IMR-90 (cell line): ENCODE measurements around the gene PPP1R9A. TPM values are rescaled to one million over a fixed set of nuclear protein-coding genes. Genes with fewer than 3 reads are reported as not detected.

ENCODE experiments used
- ATAC-seq: fragments of 200-7000 bp; cut with Tn5 transposase; 2 replicates; pipeline ENCODE4 v1.9.1; 2020; ENCODE audit warnings: low read depth, mild to moderate bottlenecking, moderate library complexity
- BruUV-seq: library from RNA; stranded (reverse); fragments of 400-500 nt; replicated peaks from 2 replicates; lab custom pipeline; 2021; lab: Mats Ljungman, UMichigan
- CTCF ChIA-PET: fragments of 300-600 bp; formaldehyde crosslinking; extraction: SDS; loops from one replicate; lab custom pipeline; 2021; ENCODE audit warnings: antibody characterized with exemption; lab: Yijun Ruan, JAX
- POLR2A ChIA-PET: fragments of 300-600 bp; sonication (Branson Sonifier 250); formaldehyde crosslinking; loops from one replicate; lab custom pipeline; 2022; ENCODE audit warnings: antibody characterized with exemption; ENCODE audit not compliant: unreplicated experiment; lab: Charles Lee
- DNase-seq: peaks from one replicate; pipeline ENCODE4 v3.0.0; 2013
- H2AFZ ChIP-seq: replicated peaks from 2 replicates; pipeline ENCODE3; 2013; ENCODE audit warnings: low read length, mild to moderate bottlenecking; ENCODE audit not compliant: poor library complexity
- H2AK5ac ChIP-seq: 2 replicates; pipeline ENCODE4 v1.6.1; 2013; ENCODE audit warnings: low read depth, low read length, inconsistent platforms
- H2AK9ac ChIP-seq: replicated peaks from 2 replicates; pipeline ENCODE3; 2013; ENCODE audit warnings: mild to moderate bottlenecking, low read depth, low read length, moderate library complexity; ENCODE audit not compliant: poor library complexity
- H2BK120ac ChIP-seq: 2 replicates; pipeline ENCODE4 v1.6.1; 2013; ENCODE audit warnings: low read depth, low read length, inconsistent platforms
- H2BK15ac ChIP-seq: 3 replicates; pipeline ENCODE4 v1.6.1; 2013; ENCODE audit warnings: low read depth, low read length, inconsistent platforms
- H2BK20ac ChIP-seq: 2 replicates; pipeline ENCODE4 v1.6.1; 2013; ENCODE audit warnings: low read depth, mild to moderate bottlenecking, inconsistent platforms, low read length, moderate library complexity
- H2BK5ac ChIP-seq: 2 replicates; pipeline ENCODE4 v1.6.1; 2013; ENCODE audit warnings: mild to moderate bottlenecking, low read depth, low read length, inconsistent platforms; ENCODE audit not compliant: poor library complexity, severe bottlenecking
- H3K14ac ChIP-seq: replicated peaks from 2 replicates; pipeline ENCODE4 v1.6.1; 2013; ENCODE audit warnings: low read depth, low read length, inconsistent platforms
- H3K18ac ChIP-seq: 2 replicates; pipeline ENCODE4 v1.6.1; 2013; ENCODE audit warnings: low read depth, low read length, control low read depth
- H3K23ac ChIP-seq: 2 replicates; pipeline ENCODE4 v1.6.1; 2013; ENCODE audit warnings: low read depth, low read length, inconsistent platforms
- H3K27ac ChIP-seq: 2 replicates; pipeline ENCODE4 v1.5.1; 2013; ENCODE audit warnings: mild to moderate bottlenecking, control low read depth, low read length; ENCODE audit not compliant: insufficient read depth
- H3K27me3 ChIP-seq: 2 replicates; pipeline ENCODE4 v1.6.1; 2013; ENCODE audit warnings: low read length; ENCODE audit not compliant: control insufficient read depth, insufficient read depth
- H3K36me3 ChIP-seq: 2 replicates; pipeline ENCODE4 v1.6.1; 2013; ENCODE audit warnings: low read length, mixed read lengths; ENCODE audit not compliant: control insufficient read depth, insufficient read depth
- H3K4ac ChIP-seq: 2 replicates; pipeline ENCODE4 v1.6.1; 2013; ENCODE audit warnings: low read depth, low read length, inconsistent platforms
- H3K4me1 ChIP-seq: 2 replicates; pipeline ENCODE4 v1.6.1; 2013; ENCODE audit warnings: low read length, mixed read lengths; ENCODE audit not compliant: control insufficient read depth, insufficient read depth
- H3K4me2 ChIP-seq: 2 replicates; pipeline ENCODE4 v1.6.1; 2013; ENCODE audit warnings: low read depth, mild to moderate bottlenecking, control low read depth, low read length, moderate library complexity
- H3K4me3 ChIP-seq: 2 replicates; pipeline ENCODE4 v1.5.1; 2013; ENCODE audit warnings: low read depth, mild to moderate bottlenecking, control low read depth, low read length, moderate library complexity; ENCODE audit not compliant: insufficient read depth
- H3K56ac ChIP-seq: 2 replicates; pipeline ENCODE4 v1.6.1; 2013; ENCODE audit warnings: low read length, inconsistent platforms; ENCODE audit not compliant: insufficient read depth; ENCODE audit errors: extremely low read depth
- H3K79me1 ChIP-seq, 2 experiments: 2 replicates each; pipeline ENCODE4 v1.6.1; 2013; ENCODE audit warnings: low read length in 2 of 2, inconsistent platforms in 1 of 2, low read depth in 1 of 2
- H3K9ac ChIP-seq: 2 replicates; pipeline ENCODE4 v1.6.1; 2013; ENCODE audit warnings: low read depth, low read length, control low read depth
- H3K9me1 ChIP-seq: 2 replicates; pipeline ENCODE4 v1.6.1; 2013; ENCODE audit warnings: low read length, inconsistent platforms; ENCODE audit not compliant: insufficient read depth
- H3K9me3 ChIP-seq: 2 replicates; pipeline ENCODE4 v1.6.1; 2013; ENCODE audit warnings: low read length; ENCODE audit not compliant: control insufficient read depth, insufficient read depth
- H4K20me1 ChIP-seq: 2 replicates; pipeline ENCODE4 v1.6.1; 2013; ENCODE audit warnings: low read length, inconsistent platforms; ENCODE audit not compliant: insufficient read depth
- H4K5ac ChIP-seq: 2 replicates; pipeline ENCODE4 v1.6.1; 2013; ENCODE audit warnings: mild to moderate bottlenecking, low read depth, low read length, control low read depth
- H4K8ac ChIP-seq, 2 experiments: 2 replicates each; pipeline ENCODE4 v1.6.1; 2013; ENCODE audit warnings: low read depth in 2 of 2, low read length in 2 of 2, control low read depth in 1 of 2, inconsistent platforms in 1 of 2
- H4K91ac ChIP-seq: 2 replicates; pipeline ENCODE4 v1.6.1; 2013; ENCODE audit warnings: low read depth, low read length, inconsistent platforms; ENCODE audit not compliant: insufficient read depth
- BHLHE40 ChIP-seq: fragments of 150-350 bp; IDR thresholded peaks from 2 replicates; pipeline ENCODE4 v1.6.1; 2016; ENCODE audit warnings: mild to moderate bottlenecking, low read depth, low read length
- CEBPB ChIP-seq: IDR thresholded peaks from 2 replicates; pipeline ENCODE4 v1.6.1; 2012; ENCODE audit warnings: low read depth, low read length, improper control_type of control experiment
- CHD1 ChIP-seq: IDR thresholded peaks from 2 replicates; pipeline ENCODE4 v1.6.1; 2012; ENCODE audit warnings: low read depth, low read length, improper control_type of control experiment
- FOS ChIP-seq: fragments of 150-350 bp; IDR thresholded peaks from 2 replicates; pipeline ENCODE4 v1.6.1; 2016; ENCODE audit warnings: low read depth, low read length
- MAFK ChIP-seq: IDR thresholded peaks from 2 replicates; pipeline ENCODE4 v1.6.1; 2012; ENCODE audit warnings: low read depth, low read length, improper control_type of control experiment
- MAZ ChIP-seq: IDR thresholded peaks from 2 replicates; pipeline ENCODE4 v1.6.1; 2012; ENCODE audit warnings: low read depth, mild to moderate bottlenecking, low read length, improper control_type of control experiment, moderate library complexity, borderline replicate concordance
- MXI1 ChIP-seq: IDR thresholded peaks from 2 replicates; pipeline ENCODE4 v1.6.1; 2012; ENCODE audit warnings: low read depth, mild to moderate bottlenecking, low read length, moderate library complexity, borderline replicate concordance
- NFE2L2 ChIP-seq: fragments of 150-350 bp; IDR thresholded peaks from 2 replicates; pipeline ENCODE4 v1.6.1; 2016; ENCODE audit warnings: low read depth, mild to moderate bottlenecking, low read length
- POLR2A ChIP-seq: IDR thresholded peaks from 2 replicates; pipeline ENCODE4 v1.6.1; 2012; ENCODE audit warnings: mild to moderate bottlenecking, low read depth, low read length
- RAD21 ChIP-seq: IDR thresholded peaks from 2 replicates; pipeline ENCODE4 v1.6.1; 2012; ENCODE audit warnings: low read length, improper control_type of control experiment
- RCOR1 ChIP-seq: IDR thresholded peaks from 2 replicates; pipeline ENCODE4 v1.6.1; 2012; ENCODE audit warnings: mild to moderate bottlenecking, low read length, improper control_type of control experiment; ENCODE audit not compliant: insufficient replicate concordance
- RFX5 ChIP-seq: IDR thresholded peaks from 2 replicates; pipeline ENCODE4 v1.8.0; 2012; ENCODE audit warnings: low read depth, mild to moderate bottlenecking, low read length, moderate library complexity
- SMC3 ChIP-seq: fragments of 150-350 bp; IDR thresholded peaks from 2 replicates; pipeline ENCODE4 v1.6.1; 2016; ENCODE audit warnings: low read depth, mild to moderate bottlenecking, antibody characterized with exemption, low read length, moderate library complexity
- dilution Hi-C: fragments of 300-500 bp; cut with HindIII; formaldehyde crosslinking; loops from one replicate; pipeline ENCODE4 v1.14.3; 2018; ENCODE audit warnings: low sequenced_read_pairs; ENCODE audit not compliant: unreplicated experiment
- in situ Hi-C: fragments of 300-500 bp; cut with MboI; formaldehyde crosslinking; loops from 3 replicates; pipeline ENCODE4 v1.14.3; 2019; ENCODE audit warnings: low sequenced_read_pairs, inconsistent platforms, mixed read lengths
- intact Hi-C: fragments of 100-400 bp; cut with micrococcal nuclease; formaldehyde crosslinking; loops from 2 replicates; pipeline ENCODE4 v1.10.0; 2022
- polyA plus RNA-seq, 3 experiments: library from polyadenylated mRNA; depleted of rRNA; stranded (reverse); fragments of >200 nt; gene quantifications; 2 replicates each; pipeline ENCODE4 v1.2.3, GENCODE V29; 2012; ENCODE audit warnings: low replicate concordance in 1 of 3
- total RNA-seq: library from RNA; depleted of rRNA; stranded (reverse); fragments of >200 nt; gene quantifications from 2 replicates; pipeline ENCODE4 v1.2.3, GENCODE V29; 2012
- TF ChIP-seq, protein P1 (sequence below): fragments of 150-350 bp; IDR thresholded peaks from 2 replicates; pipeline ENCODE4 v1.6.1; 2016; ENCODE audit warnings: low read depth, mild to moderate bottlenecking, low read length, moderate library complexity, borderline replicate concordance
- TF ChIP-seq, protein P2 (sequence below): conservative IDR thresholded peaks from 2 replicates; pipeline ENCODE4 v1.5.1; 2012; ENCODE audit warnings: mild to moderate bottlenecking, low read depth, low read length, improper control_type of control experiment
- TF ChIP-seq, protein P3 (sequence below): fragments of 150-350 bp; IDR thresholded peaks from 2 replicates; pipeline ENCODE4 v1.6.1; 2017; ENCODE audit warnings: mild to moderate bottlenecking, antibody characterized with exemption, low read length, low read depth

The PPP1R9A gene
- total and polyA plus RNA-seq, 2 of the 4 experiments (the other 2 are of a cell fraction), result not detected

DNA sequence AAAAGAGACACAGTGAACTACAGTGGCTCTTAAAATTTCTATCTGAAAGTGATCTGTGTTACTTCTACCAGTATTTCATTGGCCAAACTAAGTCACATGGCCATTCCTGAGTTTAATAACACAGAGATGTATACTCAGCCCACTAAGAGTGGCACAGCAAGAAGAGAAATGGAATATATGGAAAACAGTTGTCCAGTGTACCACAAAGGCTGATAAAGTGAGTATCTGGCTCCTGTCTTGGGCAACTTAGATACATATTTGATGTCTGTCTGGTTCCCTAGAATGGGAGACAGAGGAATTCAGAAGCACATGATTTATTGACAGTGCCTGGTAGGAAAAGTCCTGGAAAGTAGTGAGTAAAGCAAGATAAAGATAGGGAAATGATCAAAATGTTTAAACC, 427.1 kb downstream of the PPP1R9A start:
- no peak overlapping the region for H2BK20ac ChIP-seq
- H3K27me3 ChIP-seq, result no peaks in the 10 kb centered on the region
- no peaks in the 10 kb centered on the region for H3K79me1 ChIP-seq
- no peak overlapping the region for H3K27ac ChIP-seq
- H2BK5ac ChIP-seq, result no peak overlapping the region
- H3K4me1 ChIP-seq, result no peaks in the 10 kb centered on the region
- H3K18ac ChIP-seq, result no peak overlapping the region
- H3K9ac ChIP-seq, result no peak overlapping the region
- BruUV-seq, result no TSS peak
- no peak for ATAC-seq
- H4K5ac ChIP-seq, result no peak overlapping the region
- no peak overlapping the region for H2BK15ac ChIP-seq
- H4K91ac ChIP-seq, result no peak overlapping the region
- dilution Hi-C loops, result no loop called here
- H4K20me1 ChIP-seq, result no peaks in the 10 kb centered on the region
- DNase-seq, result no peak
- H3K23ac ChIP-seq, result no peak overlapping the region
- no peak for TF ChIP-seq NFE2L2
- no peak for TF ChIP-seq CHD1
- no peak for TF ChIP-seq CEBPB
- TF ChIP-seq RCOR1, result no peak
- TF ChIP-seq, protein P1, sequence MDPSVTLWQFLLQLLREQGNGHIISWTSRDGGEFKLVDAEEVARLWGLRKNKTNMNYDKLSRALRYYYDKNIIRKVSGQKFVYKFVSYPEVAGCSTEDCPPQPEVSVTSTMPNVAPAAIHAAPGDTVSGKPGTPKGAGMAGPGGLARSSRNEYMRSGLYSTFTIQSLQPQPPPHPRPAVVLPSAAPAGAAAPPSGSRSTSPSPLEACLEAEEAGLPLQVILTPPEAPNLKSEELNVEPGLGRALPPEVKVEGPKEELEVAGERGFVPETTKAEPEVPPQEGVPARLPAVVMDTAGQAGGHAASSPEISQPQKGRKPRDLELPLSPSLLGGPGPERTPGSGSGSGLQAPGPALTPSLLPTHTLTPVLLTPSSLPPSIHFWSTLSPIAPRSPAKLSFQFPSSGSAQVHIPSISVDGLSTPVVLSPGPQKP, result no peak
- TF ChIP-seq, protein P2, sequence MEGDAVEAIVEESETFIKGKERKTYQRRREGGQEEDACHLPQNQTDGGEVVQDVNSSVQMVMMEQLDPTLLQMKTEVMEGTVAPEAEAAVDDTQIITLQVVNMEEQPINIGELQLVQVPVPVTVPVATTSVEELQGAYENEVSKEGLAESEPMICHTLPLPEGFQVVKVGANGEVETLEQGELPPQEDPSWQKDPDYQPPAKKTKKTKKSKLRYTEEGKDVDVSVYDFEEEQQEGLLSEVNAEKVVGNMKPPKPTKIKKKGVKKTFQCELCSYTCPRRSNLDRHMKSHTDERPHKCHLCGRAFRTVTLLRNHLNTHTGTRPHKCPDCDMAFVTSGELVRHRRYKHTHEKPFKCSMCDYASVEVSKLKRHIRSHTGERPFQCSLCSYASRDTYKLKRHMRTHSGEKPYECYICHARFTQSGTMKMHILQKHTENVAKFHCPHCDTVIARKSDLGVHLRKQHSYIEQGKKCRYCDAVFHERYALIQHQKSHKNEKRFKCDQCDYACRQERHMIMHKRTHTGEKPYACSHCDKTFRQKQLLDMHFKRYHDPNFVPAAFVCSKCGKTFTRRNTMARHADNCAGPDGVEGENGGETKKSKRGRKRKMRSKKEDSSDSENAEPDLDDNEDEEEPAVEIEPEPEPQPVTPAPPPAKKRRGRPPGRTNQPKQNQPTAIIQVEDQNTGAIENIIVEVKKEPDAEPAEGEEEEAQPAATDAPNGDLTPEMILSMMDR, result no peak
- TF ChIP-seq RFX5, result no peak
- no peak for TF ChIP-seq MAFK
- TF ChIP-seq BHLHE40, result no peak
- no peak for TF ChIP-seq FOS
- no peak for TF ChIP-seq MAZ
- TF ChIP-seq, protein P3, sequence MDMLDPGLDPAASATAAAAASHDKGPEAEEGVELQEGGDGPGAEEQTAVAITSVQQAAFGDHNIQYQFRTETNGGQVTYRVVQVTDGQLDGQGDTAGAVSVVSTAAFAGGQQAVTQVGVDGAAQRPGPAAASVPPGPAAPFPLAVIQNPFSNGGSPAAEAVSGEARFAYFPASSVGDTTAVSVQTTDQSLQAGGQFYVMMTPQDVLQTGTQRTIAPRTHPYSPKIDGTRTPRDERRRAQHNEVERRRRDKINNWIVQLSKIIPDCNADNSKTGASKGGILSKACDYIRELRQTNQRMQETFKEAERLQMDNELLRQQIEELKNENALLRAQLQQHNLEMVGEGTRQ, result no peak
- no peak for TF ChIP-seq POLR2A
- TF ChIP-seq MXI1, result no peak
- no peak for TF ChIP-seq RAD21
- TF ChIP-seq SMC3, result no peak
- no peak overlapping the region for H2AK5ac ChIP-seq
- H3K36me3 ChIP-seq, result no peaks in the 10 kb centered on the region
- H3K14ac ChIP-seq, result no peak overlapping the region
- no peak overlapping the region for H2AFZ ChIP-seq
- no peak overlapping the region for H3K56ac ChIP-seq
- H3K9me1 ChIP-seq, result no peaks in the 10 kb centered on the region
- no peak overlapping the region for H4K8ac ChIP-seq
- POLR2A ChIA-PET, result no interaction called here
- CTCF ChIA-PET, result interaction anchor here (1.0 kb wide), 1 partner anchor 143 kb away, joined by 7 read pairs; no protein-coding TSS in a partner anchor
- intact Hi-C loops, result no loop called here
- H3K4me3 ChIP-seq, result no peak overlapping the region
- H3K4me2 ChIP-seq, result no peak overlapping the region
- H2AK9ac ChIP-seq, result no peak overlapping the region
- in situ Hi-C loops, result no loop called here
- H3K4ac ChIP-seq, result no peak overlapping the region
- no peaks in the 10 kb centered on the region for H3K9me3 ChIP-seq
- no peak overlapping the region for H2BK120ac ChIP-seq
